GM19238 (cell line): ENCODE measurements around the gene CACNA1G.

Experiments
- DNase-seq: peaks from one replicate; pipeline ENCODE4 v3.0.0; 2011; ENCODE audit warnings: low spot score; ENCODE audit not compliant: insufficient read length

CACNA1G gene

GRCh38 chr17:50645748-50646682 is 85.5 kb downstream of the CACNA1G start:
- DNase-seq, result no peak

GRCh38 chr17:50647187-50647586 is 86.7 kb downstream of the CACNA1G start:
- DNase-seq, result no peak

GRCh38 chr17:50649042-50649908 is 88.8 kb downstream of the CACNA1G start:
- DNase-seq, result no peak

- DNase-seq, result no peak
Observed at GRCh38 chr17:50651661-50652060, 91.1 kb downstream of the CACNA1G start.

GRCh38 chr17:50653738-50654137 is 93.2 kb downstream of the CACNA1G start:
- no peak for DNase-seq

GRCh38 chr17:50656509-50656908 is 96.0 kb downstream of the CACNA1G start:
- no peak for DNase-seq

- DNase-seq, result no peak
Observed at GRCh38 chr17:50657054-50657453, 96.5 kb downstream of the CACNA1G start.

GRCh38 chr17:50657627-50658026 is 97.1 kb downstream of the CACNA1G start:
- no peak for DNase-seq

- no peak for DNase-seq
Observed at GRCh38 chr17:50658616-50659015, 98.1 kb downstream of the CACNA1G start.

- no peak for DNase-seq
Observed at GRCh38 chr17:50659179-50659578, 98.7 kb downstream of the CACNA1G start.

GRCh38 chr17:50660042-50660886 is 99.7 kb downstream of the CACNA1G start:
- no peak for DNase-seq

- no peak for DNase-seq
Observed at GRCh38 chr17:50660887-50661345, 100.4 kb downstream of the CACNA1G start.

GRCh38 chr17:50661348-50661747 is 100.8 kb downstream of the CACNA1G start:
- DNase-seq, result no peak

GRCh38 chr17:50661795-50662391 is 101.4 kb downstream of the CACNA1G start:
- no peak for DNase-seq

- DNase-seq, result no peak
Observed at GRCh38 chr17:50662632-50663225, 102.2 kb downstream of the CACNA1G start.

- DNase-seq, result no peak
Observed at GRCh38 chr17:50663812-50664374, 103.4 kb downstream of the CACNA1G start.

GRCh38 chr17:50664788-50665458 is 104.4 kb downstream of the CACNA1G start:
- no peak for DNase-seq

GRCh38 chr17:50665838-50666237 is 105.3 kb downstream of the CACNA1G start:
- no peak for DNase-seq

- DNase-seq, result no peak
Observed at GRCh38 chr17:50666316-50666715, 105.8 kb downstream of the CACNA1G start.
